OCI-LY7 (cell line): ENCODE data around the gene FANCI. TPM values are rescaled to one million over a fixed set of nuclear protein-coding genes. Genes with fewer than 3 reads are reported as not detected.

Experiments
- BruUV-seq: library from RNA; stranded (reverse); fragments of 400-500 nt; replicated peaks from 2 replicates; lab custom pipeline; 2021; lab: Mats Ljungman, UMichigan
- CTCF ChIA-PET: fragments of 300-600 bp; sonication (Branson Sonifier 250); formaldehyde crosslinking; loops from one replicate; lab custom pipeline; 2022; ENCODE audit warnings: antibody characterized with exemption; ENCODE audit not compliant: unreplicated experiment; lab: Charles Lee
- POLR2A ChIA-PET: fragments of 300-600 bp; sonication (Branson Sonifier 250); formaldehyde crosslinking; loops from one replicate; lab custom pipeline; 2022; ENCODE audit warnings: antibody characterized with exemption; lab: Charles Lee
- DNase-seq: peaks from one replicate; pipeline ENCODE4 v3.0.0-alpha.2; 2015; ENCODE audit warnings: low spot score
- H2AFZ ChIP-seq: fragments of 200-600 bp; sonication (generic), shearing (Covaris generic); 2 replicates; pipeline ENCODE4 v1.6.1; 2014; ENCODE audit warnings: mild to moderate bottlenecking, antibody characterized with exemption, low read length, moderate library complexity
- H3K27ac ChIP-seq: fragments of 200-600 bp; sonication (generic); 2 replicates; pipeline ENCODE4 v1.5.1; 2014; ENCODE audit warnings: mixed run types, low read depth, mild to moderate bottlenecking, moderate library complexity, low read length, inconsistent platforms; ENCODE audit not compliant: poor library complexity, severe bottlenecking
- H3K36me3 ChIP-seq: fragments of 200-600 bp; sonication (generic); 2 replicates; pipeline ENCODE4 v1.6.1; 2014; ENCODE audit warnings: mild to moderate bottlenecking, antibody characterized with exemption, low read length, moderate library complexity, mixed read lengths; ENCODE audit not compliant: insufficient read depth
- H3K4me1 ChIP-seq: fragments of 200-600 bp; sonication (generic); 2 replicates; pipeline ENCODE4 v1.5.1; 2014; ENCODE audit warnings: mild to moderate bottlenecking, low read length; ENCODE audit not compliant: insufficient read depth, poor library complexity, severe bottlenecking
- H3K4me2 ChIP-seq: fragments of 200-600 bp; sonication (generic); 2 replicates; pipeline ENCODE4 v1.6.1; 2014; ENCODE audit warnings: mild to moderate bottlenecking, low read length
- H3K4me3 ChIP-seq: fragments of 200-600 bp; sonication (generic); 2 replicates; pipeline ENCODE4 v1.5.1; 2014; ENCODE audit warnings: mild to moderate bottlenecking, low read depth, low read length; ENCODE audit not compliant: poor library complexity, severe bottlenecking
- H3K79me2 ChIP-seq: fragments of 200-600 bp; sonication (generic); 2 replicates; pipeline ENCODE4 v1.6.1; 2016; ENCODE audit warnings: low read depth, mild to moderate bottlenecking, low read length, moderate library complexity, mixed read lengths; ENCODE audit not compliant: insufficient read depth
- H3K9me2 ChIP-seq: fragments of 200-600 bp; sonication (generic); 2 replicates; pipeline ENCODE4 v1.6.1; 2016; ENCODE audit warnings: mild to moderate bottlenecking, low read length, mixed read lengths; ENCODE audit not compliant: insufficient read depth
- H3K9me3 ChIP-seq: fragments of 200-600 bp; sonication (generic); 2 replicates; pipeline ENCODE4 v1.6.1; 2014; ENCODE audit warnings: mild to moderate bottlenecking, mixed run types, low read length, mixed read lengths
- H4K20me1 ChIP-seq: fragments of 200-600 bp; sonication (generic); 2 replicates; pipeline ENCODE4 v1.6.1; 2014; ENCODE audit warnings: mild to moderate bottlenecking, antibody characterized with exemption, low read length, moderate library complexity, mixed read lengths; ENCODE audit not compliant: insufficient read depth
- CTCF ChIP-seq: fragments of 200-600 bp; sonication (generic); conservative IDR thresholded peaks from 2 replicates; pipeline ENCODE4 v1.5.1; 2014; ENCODE audit warnings: mild to moderate bottlenecking, antibody characterized with exemption, low read length, moderate library complexity, mixed read lengths
- EZH2phosphoT487 ChIP-seq: fragments of 200-600 bp; sonication (generic); IDR thresholded peaks from 2 replicates; pipeline ENCODE4 v1.6.1; 2018; ENCODE audit warnings: low read depth, borderline replicate concordance, mild to moderate bottlenecking, mixed run types, antibody characterized with exemption, low read length, moderate library complexity, mixed read lengths
- intact Hi-C: fragments of 100-400 bp; cut with micrococcal nuclease; formaldehyde crosslinking; loops from one replicate; pipeline ENCODE4 v1.10.0; 2022; ENCODE audit not compliant: unreplicated experiment
- total RNA-seq, 2 experiments: library from RNA; depleted of rRNA in 1 of 2; stranded (reverse); fragments of >200 nt in 1 of 2; shearing (Covaris generic) in 1 of 2; gene quantifications; 2 replicates each; pipeline ENCODE4 v1.2.3, GENCODE V29; 2014 to 2022

The FANCI gene
- total RNA-seq, 2 experiments from 2014 or later: 112 to 211 TPM

DNA sequence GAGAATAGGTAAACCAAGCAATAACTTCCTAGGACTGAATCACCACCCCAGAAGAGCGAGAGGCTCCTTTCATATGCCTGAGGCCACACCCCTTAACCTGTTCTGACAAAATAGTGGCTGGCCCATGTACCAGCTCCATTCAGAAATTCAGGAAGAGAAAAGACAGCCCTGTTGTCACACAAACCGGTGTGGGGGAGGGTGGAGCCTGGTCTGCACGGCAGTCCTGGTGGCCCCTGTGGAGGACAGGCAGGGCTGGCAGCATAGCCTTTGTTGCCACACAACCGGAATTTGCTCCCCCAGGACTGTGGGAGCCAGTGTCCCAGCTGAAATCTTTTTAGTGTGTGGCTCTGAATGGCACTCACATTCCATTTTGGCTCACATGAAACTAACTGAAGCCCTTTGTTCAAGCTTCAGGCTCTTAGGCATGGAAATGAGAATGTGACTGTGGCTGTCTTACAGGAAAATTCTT is 46.2 kb upstream of the FANCI start:
- Histone ChIP-seq H2AFZ (no peak overlapping the region), H3K9me3 (no peaks in the 10 kb centered on the region), H3K4me1 (no peaks in the 10 kb centered on the region), H4K20me1 (no peaks in the 10 kb centered on the region), H3K9me2 (no peaks in the 10 kb centered on the region), H3K36me3 (peaks cover 5% of the 10 kb centered on the region; the same call in 1 of the 2 replicates), H3K79me2 (no peaks in the 10 kb centered on the region), H3K27ac (no peak overlapping the region), H3K4me2 (no peak overlapping the region), H3K4me3 (no peak overlapping the region)
- CTCF ChIA-PET: no interaction called here
- intact Hi-C loops: no loop called here
- no peak for DNase-seq
- BruUV-seq: no TSS peak
- POLR2A ChIA-PET: no interaction called here
- no peak for TF ChIP-seq EZH2phosphoT487
- no peak for TF ChIP-seq CTCF

- intact Hi-C loops: no loop called here
- POLR2A ChIA-PET: no interaction called here
Observed at GRCh38 chr15:89198196-89198595, 45.6 kb upstream of the FANCI start.

More at GRCh38 chr15:89198196-89198595, 45.6 kb upstream of the FANCI start:
- Histone ChIP-seq H3K79me2 (no peaks in the 10 kb centered on the region), H3K27ac (no peak overlapping the region), H4K20me1 (no peaks in the 10 kb centered on the region), H3K9me3 (no peaks in the 10 kb centered on the region), H3K4me3 (no peak overlapping the region), H2AFZ (no peak overlapping the region), H3K36me3 (peaks cover 3% of the 10 kb centered on the region; the same call in 1 of the 2 replicates), H3K4me2 (no peak overlapping the region), H3K4me1 (no peaks in the 10 kb centered on the region), H3K9me2 (no peaks in the 10 kb centered on the region)
- no peak for DNase-seq
- TF ChIP-seq EZH2phosphoT487 (no peak), CTCF (no peak)
- CTCF ChIA-PET: no interaction called here
- no TSS peak for BruUV-seq
